ENCODE measurements around the gene LYRM4.

Gene LYRM4

GRCh38 chr6:5174756-5175549, 85.8 kb downstream of the LYRM4 start:
- no peak for DNase-seq (ENCODE audit: low read depth)

- no peak for DNase-seq (ENCODE audit: low read depth)
These were observed 86.5 kb downstream of the LYRM4 start for GRCh38 chr6:5174244-5174643.

GRCh38 chr6:5173810-5174209, 86.9 kb downstream of the LYRM4 start:
- DNase-seq (ENCODE audit: low read depth): no peak

- DNase-seq (ENCODE audit: low read depth): no peak
These were observed 87.8 kb downstream of the LYRM4 start for GRCh38 chr6:5172897-5173474.

GRCh38 chr6:5172041-5172653, 88.6 kb downstream of the LYRM4 start:
- DNase-seq (ENCODE audit: low read depth): no peak

- DNase-seq (ENCODE audit: low read depth): no peak
These were observed 93.2 kb downstream of the LYRM4 start for GRCh38 chr6:5167501-5167900.

- no peak for DNase-seq (ENCODE audit: low read depth)
These were observed 96.7 kb downstream of the LYRM4 start for GRCh38 chr6:5164092-5164491.

- DNase-seq (ENCODE audit: low read depth): no peak
These were observed 97.5 kb downstream of the LYRM4 start for GRCh38 chr6:5163247-5163646.

- DNase-seq (ENCODE audit: low read depth): no peak
These were observed 98.4 kb downstream of the LYRM4 start for GRCh38 chr6:5162355-5162754.

- DNase-seq (ENCODE audit: low read depth): no peak
These were observed 100.5 kb downstream of the LYRM4 start for GRCh38 chr6:5160206-5160605.

- no peak for DNase-seq (ENCODE audit: low read depth)
These were observed 101.6 kb downstream of the LYRM4 start for GRCh38 chr6:5159162-5159561.

- no peak for DNase-seq (ENCODE audit: low read depth)
These were observed 102.6 kb downstream of the LYRM4 start for GRCh38 chr6:5158180-5158579.

- DNase-seq (ENCODE audit: low read depth): no peak
These were observed 103.1 kb downstream of the LYRM4 start for GRCh38 chr6:5157621-5158138.

- no peak for DNase-seq (ENCODE audit: low read depth)
These were observed 104.1 kb downstream of the LYRM4 start for GRCh38 chr6:5156627-5157026.

GRCh38 chr6:5155906-5156305, 104.8 kb downstream of the LYRM4 start:
- DNase-seq (ENCODE audit: low read depth): no peak

GRCh38 chr6:5153186-5153585, 107.6 kb downstream of the LYRM4 start:
- no peak for DNase-seq (ENCODE audit: low read depth)

GRCh38 chr6:5152460-5152859, 108.3 kb downstream of the LYRM4 start:
- DNase-seq (ENCODE audit: low read depth): no peak

GRCh38 chr6:5151955-5152401, 108.8 kb downstream of the LYRM4 start:
- DNase-seq (ENCODE audit: low read depth): peak; percentile 30

GRCh38 chr6:5151360-5151954, 109.3 kb downstream of the LYRM4 start:
- DNase-seq (ENCODE audit: low read depth): no peak

GRCh38 chr6:5150551-5151075, 110.1 kb downstream of the LYRM4 start:
- no peak for DNase-seq (ENCODE audit: low read depth)

- no peak for DNase-seq (ENCODE audit: low read depth)
These were observed 110.9 kb downstream of the LYRM4 start for GRCh38 chr6:5149891-5150290.

GRCh38 chr6:5149159-5149704, 111.5 kb downstream of the LYRM4 start:
- no peak for DNase-seq (ENCODE audit: low read depth)

All from HS-27A (cell line).